DOHH2 (cell line): ENCODE measurements around the gene CRYBG3.

Source experiments
- H3F3A ChIP-seq: fragments of 200-600 bp; sonication (generic), shearing (Covaris generic); 2 replicates; pipeline ENCODE4 v1.6.0; 2016; ENCODE audit warnings: antibody characterized with exemption, mild to moderate bottlenecking; ENCODE audit not compliant: control insufficient read depth, insufficient read depth
- H3K27ac ChIP-seq: fragments of 200-600 bp; sonication (generic); 2 replicates; pipeline ENCODE4 v1.5.1; 2014; ENCODE audit warnings: low read depth, mild to moderate bottlenecking, low read length, moderate library complexity
- H3K27me3 ChIP-seq: fragments of 200-600 bp; sonication (generic); 2 replicates; pipeline ENCODE4 v1.6.1; 2014; ENCODE audit warnings: mild to moderate bottlenecking, low read length, mixed read lengths; ENCODE audit not compliant: control insufficient read depth
- H3K36me3 ChIP-seq: fragments of 200-600 bp; sonication (generic); 2 replicates; pipeline ENCODE4 v1.6.1; 2014; ENCODE audit warnings: mild to moderate bottlenecking, low read length, moderate library complexity, mixed read lengths; ENCODE audit not compliant: control insufficient read depth
- H3K4me1 ChIP-seq: fragments of 200-600 bp; sonication (generic); 2 replicates; pipeline ENCODE4 v1.6.1; 2014; ENCODE audit warnings: mild to moderate bottlenecking, low read length, mixed read lengths; ENCODE audit not compliant: control insufficient read depth
- H3K4me2 ChIP-seq: fragments of 200-600 bp; sonication (generic); 2 replicates; pipeline ENCODE4 v1.6.0; 2014; ENCODE audit warnings: mild to moderate bottlenecking, low read length, moderate library complexity
- H3K4me3 ChIP-seq: fragments of 200-600 bp; sonication (generic); 2 replicates; pipeline ENCODE4 v1.5.1; 2014; ENCODE audit warnings: mild to moderate bottlenecking, low read length, mixed read lengths
- H3K79me2 ChIP-seq: fragments of 200-600 bp; sonication (generic); 2 replicates; pipeline ENCODE4 v1.6.1; 2014; ENCODE audit warnings: mild to moderate bottlenecking, low read length, mixed read lengths; ENCODE audit not compliant: control insufficient read depth
- H3K9me2 ChIP-seq: fragments of 200-600 bp; sonication (generic); replicated peaks from 2 replicates; pipeline ENCODE4 v1.6.1; 2014; ENCODE audit warnings: mild to moderate bottlenecking, low read length, mixed read lengths; ENCODE audit not compliant: control insufficient read depth
- H3K9me3 ChIP-seq: fragments of 200-600 bp; sonication (generic); 2 replicates; pipeline ENCODE4 v1.6.1; 2014; ENCODE audit warnings: antibody characterized with exemption, low read length, mixed read lengths; ENCODE audit not compliant: control insufficient read depth, insufficient read depth
- H4K20me1 ChIP-seq: fragments of 200-600 bp; sonication (generic); 2 replicates; pipeline ENCODE4 v1.6.0; 2014; ENCODE audit warnings: low read depth, mild to moderate bottlenecking, antibody characterized with exemption, low read length, moderate library complexity; ENCODE audit not compliant: control insufficient read depth, insufficient read depth
- EZH2phosphoT487 ChIP-seq: fragments of 200-600 bp; sonication (generic); IDR thresholded peaks from 2 replicates; pipeline ENCODE4 v1.6.1; 2017; ENCODE audit warnings: borderline replicate concordance, mild to moderate bottlenecking, antibody characterized with exemption, low read length, moderate library complexity, mixed read lengths
- TF ChIP-seq, protein P1 (sequence below): fragments of 200-600 bp; sonication (generic); IDR thresholded peaks from one replicate; pipeline ENCODE4 v1.5.1; 2014; ENCODE audit warnings: antibody characterized with exemption, mild to moderate bottlenecking, low read depth, low read length; ENCODE audit not compliant: poor library complexity, severe bottlenecking

The CRYBG3 gene

DNA sequence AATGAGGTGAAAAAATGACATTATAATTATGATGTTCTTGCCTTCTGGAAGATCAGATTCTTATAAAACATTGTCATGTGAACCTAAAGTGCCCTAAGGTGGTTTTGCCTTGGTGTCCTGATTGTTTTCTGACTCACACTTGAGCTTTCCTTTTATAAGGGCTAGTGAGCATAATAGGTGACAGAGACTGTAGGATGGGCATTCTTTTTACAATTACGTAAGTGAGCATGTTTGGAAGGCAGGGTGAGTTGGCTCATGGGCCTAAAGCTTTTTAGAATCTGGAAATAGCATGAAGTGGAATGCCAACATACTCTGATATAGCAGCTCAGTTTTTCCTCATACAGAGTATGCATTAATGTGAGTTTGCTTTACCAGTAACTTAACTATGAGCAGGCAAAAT, 41.2 kb downstream of the CRYBG3 start:
- Histone ChIP-seq H3K4me1 (no peaks in the 10 kb centered on the region), H3K4me3 (no peak overlapping the region), H4K20me1 (no peaks in the 10 kb centered on the region), H3K79me2 (no peaks in the 10 kb centered on the region), H3K9me2 (no peaks in the 10 kb centered on the region), H3K9me3 (no peaks in the 10 kb centered on the region), H3K36me3 (no peaks in the 10 kb centered on the region), H3K27ac (no peak overlapping the region), H3K27me3 (no peaks in the 10 kb centered on the region), H3K4me2 (no peak overlapping the region), H3F3A (no peaks in the 10 kb centered on the region)
- TF ChIP-seq EZH2phosphoT487, result no peak
- TF ChIP-seq, protein P1, sequence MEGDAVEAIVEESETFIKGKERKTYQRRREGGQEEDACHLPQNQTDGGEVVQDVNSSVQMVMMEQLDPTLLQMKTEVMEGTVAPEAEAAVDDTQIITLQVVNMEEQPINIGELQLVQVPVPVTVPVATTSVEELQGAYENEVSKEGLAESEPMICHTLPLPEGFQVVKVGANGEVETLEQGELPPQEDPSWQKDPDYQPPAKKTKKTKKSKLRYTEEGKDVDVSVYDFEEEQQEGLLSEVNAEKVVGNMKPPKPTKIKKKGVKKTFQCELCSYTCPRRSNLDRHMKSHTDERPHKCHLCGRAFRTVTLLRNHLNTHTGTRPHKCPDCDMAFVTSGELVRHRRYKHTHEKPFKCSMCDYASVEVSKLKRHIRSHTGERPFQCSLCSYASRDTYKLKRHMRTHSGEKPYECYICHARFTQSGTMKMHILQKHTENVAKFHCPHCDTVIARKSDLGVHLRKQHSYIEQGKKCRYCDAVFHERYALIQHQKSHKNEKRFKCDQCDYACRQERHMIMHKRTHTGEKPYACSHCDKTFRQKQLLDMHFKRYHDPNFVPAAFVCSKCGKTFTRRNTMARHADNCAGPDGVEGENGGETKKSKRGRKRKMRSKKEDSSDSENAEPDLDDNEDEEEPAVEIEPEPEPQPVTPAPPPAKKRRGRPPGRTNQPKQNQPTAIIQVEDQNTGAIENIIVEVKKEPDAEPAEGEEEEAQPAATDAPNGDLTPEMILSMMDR, result no peak

DNA sequence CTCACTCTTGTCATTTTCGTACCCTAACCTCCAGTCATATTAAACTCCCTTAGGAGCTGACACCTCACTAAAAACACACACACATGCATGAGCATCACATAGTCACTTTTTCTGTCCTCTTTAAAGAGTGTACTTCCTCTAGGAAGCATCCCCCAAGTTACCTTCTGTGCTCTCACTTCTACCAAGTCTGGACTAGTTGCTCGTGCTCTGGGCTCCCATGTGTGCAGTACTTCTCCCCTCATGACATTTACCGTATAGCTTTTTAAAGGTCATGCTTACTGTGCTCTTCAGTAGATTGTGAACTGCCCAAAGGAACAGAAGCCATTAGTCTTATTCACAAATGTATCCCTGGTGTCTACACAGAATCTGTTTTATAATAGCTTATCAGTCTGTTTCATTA, 42.0 kb downstream of the CRYBG3 start:
- H3K4me2 ChIP-seq, result no peak overlapping the region
- no peak overlapping the region for H3K27ac ChIP-seq
- H3K27me3 ChIP-seq, result no peaks in the 10 kb centered on the region
- no peaks in the 10 kb centered on the region for H3K36me3 ChIP-seq
- no peaks in the 10 kb centered on the region for H3F3A ChIP-seq
- TF ChIP-seq, protein P1, result no peak
- TF ChIP-seq EZH2phosphoT487, result no peak
- H4K20me1 ChIP-seq, result no peaks in the 10 kb centered on the region
- H3K4me1 ChIP-seq, result no peaks in the 10 kb centered on the region
- no peaks in the 10 kb centered on the region for H3K9me3 ChIP-seq
- H3K79me2 ChIP-seq, result no peaks in the 10 kb centered on the region
- H3K4me3 ChIP-seq, result no peak overlapping the region
- no peaks in the 10 kb centered on the region for H3K9me2 ChIP-seq

DNA sequence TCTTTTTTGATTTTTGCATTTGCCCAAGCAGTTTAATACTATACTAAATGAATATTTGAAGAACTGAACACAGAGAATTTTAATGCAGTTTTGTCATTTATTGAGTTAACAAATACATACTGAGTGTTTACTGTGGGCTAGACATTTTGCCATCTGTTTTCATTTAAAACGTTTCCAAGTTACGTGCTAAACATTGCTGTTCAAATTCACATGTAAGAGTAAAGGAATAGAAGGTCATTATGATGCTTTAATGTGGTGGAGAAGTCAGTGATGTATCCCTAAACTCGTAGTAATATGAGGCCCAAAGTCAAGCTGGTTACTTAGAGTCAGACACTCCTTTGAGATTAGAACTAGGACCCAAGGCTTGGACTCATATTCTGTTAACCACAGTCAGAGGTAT, 49.4 kb downstream of the CRYBG3 start:
- no peak for TF ChIP-seq EZH2phosphoT487
- TF ChIP-seq, protein P1, result no peak

More for the DNA sequence above, 49.4 kb downstream of the CRYBG3 start:
- H4K20me1 ChIP-seq, result no peaks in the 10 kb centered on the region
- H3K4me2 ChIP-seq, result no peak overlapping the region
- no peaks in the 10 kb centered on the region for H3K9me3 ChIP-seq
- no peaks in the 10 kb centered on the region for H3K79me2 ChIP-seq
- no peaks in the 10 kb centered on the region for H3K27me3 ChIP-seq
- no peaks in the 10 kb centered on the region for H3F3A ChIP-seq
- H3K36me3 ChIP-seq, result no peaks in the 10 kb centered on the region
- no peak overlapping the region for H3K27ac ChIP-seq
- no peaks in the 10 kb centered on the region for H3K9me2 ChIP-seq
- H3K4me1 ChIP-seq, result no peaks in the 10 kb centered on the region
- no peak overlapping the region for H3K4me3 ChIP-seq
